Vagina (tissue), 2 donors: ENCODE results near the gene SPRYD3. TPM values are rescaled to one million over a fixed set of nuclear protein-coding genes. Genes with fewer than 3 reads are reported as not detected.
A peak's percentile ranks its signal among the peaks of the same experiment; 100 is the strongest.

Source experiments
- DNase-seq, 2 donors: peaks; one replicate each; pipeline ENCODE4 v3.0.0-alpha.2; 2017; ENCODE audit errors: extremely low spot score in 2 of 2
- H3K27ac ChIP-seq: fragments of 200-600 bp; sonication (generic); one replicate; pipeline ENCODE4 v1.5.1; 2019
- H3K27me3 ChIP-seq: fragments of 200-600 bp; sonication (generic); one replicate; pipeline ENCODE4 v1.5.1; 2019
- H3K36me3 ChIP-seq, 2 donors: fragments of 200-600 bp; sonication (generic); one replicate each; pipeline ENCODE4 v1.5.1; 2017 to 2019
- H3K4me1 ChIP-seq: fragments of 200-600 bp; sonication (generic); one replicate; pipeline ENCODE4 v1.5.1; 2019
- H3K4me3 ChIP-seq, 2 donors: fragments of 200-600 bp; sonication (generic); 1 replicate in 1 of 2; 2 replicates in 1 of 2; pipeline ENCODE4 v1.5.1; 2016 to 2019
- H3K9me3 ChIP-seq: fragments of 200-600 bp; sonication (generic); one replicate; pipeline ENCODE4 v1.5.1; 2019
- CTCF ChIP-seq, 3 experiments: fragments of 450-650 bp in 2 of 3; fragments of 200-600 bp in 1 of 3; sonication (generic) in 1 of 3; IDR thresholded peaks; one replicate each; pipeline ENCODE4 v1.5.1; 2017 to 2019; ENCODE audit warnings: antibody characterized with exemption in 3 of 3, mild to moderate bottlenecking in 2 of 3, moderate library complexity in 2 of 3
- POLR2A ChIP-seq, 2 donors: fragments of 450-650 bp; IDR thresholded peaks; one replicate each; pipeline ENCODE4 v1.6.1; 2017; ENCODE audit warnings: antibody characterized with exemption in 2 of 2, mild to moderate bottlenecking in 2 of 2, moderate library complexity in 2 of 2
- POLR2AphosphoS5 ChIP-seq, 2 donors: sonication (generic); formaldehyde crosslinking; IDR thresholded peaks; one replicate each; pipeline ENCODE4 v1.9.0; 2017; ENCODE audit warnings: antibody characterized with exemption in 2 of 2, mild to moderate bottlenecking in 2 of 2, low read depth in 1 of 2; ENCODE audit not compliant: insufficient read depth in 1 of 2
- intact Hi-C: fragments of 100-400 bp; cut with DNase I; formaldehyde crosslinking; loops from one replicate; pipeline ENCODE4 v1.15.1; 2023
- total RNA-seq: library from RNA; depleted of rRNA; stranded (reverse); fragments of >200 nt; gene quantifications from one replicate; pipeline ENCODE4 v1.2.3, GENCODE V29; 2016

SPRYD3 gene
- total RNA-seq, 1 donor from 2014 or later: 27.0 TPM

- peak in 1 of 2 donors; percentile 96 for DNase-seq
- H3K36me3 ChIP-seq: peaks cover 0 to 14% of the 10 kb centered on the region in 2 donors
- TF ChIP-seq POLR2AphosphoS5 (IDR thresholded peaks at IDR 0.05; ENCODE audit: insufficient read depth in 1 of 2, low read depth in 1 of 2): peak; percentile 81 to 82
- TF ChIP-seq POLR2A (IDR thresholded peaks at IDR 0.05): peak in 1 of 2 donors; percentile 37
- TF ChIP-seq CTCF (IDR thresholded peaks at IDR 0.05): peak; percentile 91 to 99 (median 99)
- H3K4me1 ChIP-seq: peaks cover 46% of the 10 kb centered on the region
- H3K9me3 ChIP-seq: no peaks in the 10 kb centered on the region
- peak overlapping the region; percentile 84 for H3K27ac ChIP-seq
- peak overlapping the region; percentile 58 to 70 for H3K4me3 ChIP-seq
- intact Hi-C loops: loop anchor here (1.0 to 10.0 kb wide), 2 partner anchors 33 to 54 kb away; no protein-coding TSS in a partner anchor
- no peaks in the 10 kb centered on the region for H3K27me3 ChIP-seq
These were observed 20.1 kb upstream of the SPRYD3 start for GRCh38 chr12:53099071-53099882.

- H3K9me3 ChIP-seq: no peaks in the 10 kb centered on the region
- no peak for DNase-seq
- H3K36me3 ChIP-seq: peaks cover 0 to 14% of the 10 kb centered on the region in 2 donors
- peak overlapping the region; percentile 58 to 70 for H3K4me3 ChIP-seq
- intact Hi-C loops: loop anchor here (10.0 kb wide), 1 partner anchor 54 kb away; no protein-coding TSS in a partner anchor
- peaks cover 41% of the 10 kb centered on the region for H3K4me1 ChIP-seq
- peak overlapping the region; percentile 84 for H3K27ac ChIP-seq
- peak in 1 of 2 donors; percentile 4 for TF ChIP-seq POLR2A (IDR thresholded peaks at IDR 0.05)
- no peak for TF ChIP-seq CTCF (IDR thresholded peaks at IDR 0.05)
- TF ChIP-seq POLR2AphosphoS5 (IDR thresholded peaks at IDR 0.05; ENCODE audit: insufficient read depth in 1 of 2, low read depth in 1 of 2): peak in 1 of 2 donors; percentile 11
- no peaks in the 10 kb centered on the region for H3K27me3 ChIP-seq
These were observed 19.3 kb upstream of the SPRYD3 start for GRCh38 chr12:53098354-53098981.

- intact Hi-C loops: loop anchor here (10.0 kb wide), 1 partner anchor 53 kb away; no protein-coding TSS in a partner anchor
- DNase-seq: no peak
- peak within 1 kb of the TSS; percentile 58 to 70 for H3K4me3 ChIP-seq
- no peaks in the 10 kb centered on the region for H3K9me3 ChIP-seq
- no peaks in the 10 kb centered on the region for H3K27me3 ChIP-seq
- TF ChIP-seq POLR2A (IDR thresholded peaks at IDR 0.05) (peak in 1 of 2 donors; percentile 34), POLR2AphosphoS5 (IDR thresholded peaks at IDR 0.05; ENCODE audit: insufficient read depth in 1 of 2, low read depth in 1 of 2) (peak in 1 of 2 donors; percentile 86), CTCF (IDR thresholded peaks at IDR 0.05) (no peak)
- peak within 1 kb of the TSS; percentile 84 for H3K27ac ChIP-seq
- H3K4me1 ChIP-seq: peaks cover 39% of the 10 kb centered on the region
- H3K36me3 ChIP-seq: peaks cover 0 to 14% of the 10 kb centered on the region in 2 donors
These were observed 18.6 kb upstream of the SPRYD3 start, which contains the start of gene IGFBP6 for GRCh38 chr12:53097564-53098353. TSS of gene IGFBP6 (plus strand) at chr12:53097667. CDS start at chr12:53097718, 51 bp downstream.

GRCh38 chr12:53097207-53097563, 18.0 kb upstream of the SPRYD3 start:
- intact Hi-C loops: loop anchor here (10.0 kb wide), 1 partner anchor 52 kb away; no protein-coding TSS in a partner anchor
- peak in 1 of 2 donors; percentile 17 for TF ChIP-seq POLR2AphosphoS5 (IDR thresholded peaks at IDR 0.05; ENCODE audit: insufficient read depth in 1 of 2, low read depth in 1 of 2)
- no peak for TF ChIP-seq POLR2A (IDR thresholded peaks at IDR 0.05)
- Histone ChIP-seq H3K27ac (peak overlapping the region; percentile 84), H3K36me3 (peaks cover 0 to 14% of the 10 kb centered on the region in 2 donors), H3K4me3 (peak overlapping the region; percentile 58 to 70), H3K9me3 (no peaks in the 10 kb centered on the region), H3K27me3 (no peaks in the 10 kb centered on the region), H3K4me1 (peaks cover 39% of the 10 kb centered on the region)
- no peak for DNase-seq
